DND-41 (cell line): ENCODE data around the gene MAST4.

Experiments used
- CTCF ChIP-seq: IDR thresholded peaks from 2 replicates; pipeline ENCODE4 v1.5.1; 2012; ENCODE audit warnings: borderline replicate concordance, low read length, moderate library complexity, mild to moderate bottlenecking; ENCODE audit not compliant: poor library complexity, severe bottlenecking; ENCODE audit errors: extremely low read depth
- EZH2 ChIP-seq: IDR thresholded peaks from 3 replicates; pipeline ENCODE4 v1.6.1; 2012; ENCODE audit warnings: borderline replicate concordance, low read depth, mild to moderate bottlenecking, moderate library complexity, low read length, inconsistent platforms; ENCODE audit not compliant: severe bottlenecking

GRCh38 chr5:67006500-67006848 lies 410.3 kb downstream of the MAST4 start:
- TF ChIP-seq CTCF: no peak
- no peak for TF ChIP-seq EZH2
